Ascending aorta (tissue), 2 donors: ENCODE measurements around the gene TNFAIP2. TPM values are rescaled to one million over a fixed set of nuclear protein-coding genes. Genes with fewer than 3 reads are reported as not detected.

Experiments used
- DNase-seq, 2 donors: peaks; one replicate each; pipeline ENCODE4 v3.0.0-alpha.2; 2019; ENCODE audit warnings: low spot score in 2 of 2
- H3K27ac ChIP-seq, 2 donors: fragments of 200-600 bp; sonication (generic); one replicate each; pipeline ENCODE4 v1.5.1; 2016 to 2017; ENCODE audit warnings: mild to moderate bottlenecking in 1 of 2
- H3K27me3 ChIP-seq: fragments of 200-600 bp; sonication (generic); one replicate; pipeline ENCODE4 v1.5.1; 2017
- H3K36me3 ChIP-seq, 2 donors: fragments of 200-600 bp; sonication (generic); one replicate each; pipeline ENCODE4 v1.5.1; 2016
- H3K4me1 ChIP-seq, 2 donors: fragments of 200-600 bp; sonication (generic); one replicate each; pipeline ENCODE4 v1.5.1; 2016 to 2017; ENCODE audit warnings: mild to moderate bottlenecking in 1 of 2
- H3K4me3 ChIP-seq, 2 donors: fragments of 200-600 bp; sonication (generic); one replicate each; pipeline ENCODE4 v1.5.1; 2016 to 2017; ENCODE audit warnings: mild to moderate bottlenecking in 1 of 2
- H3K9me3 ChIP-seq, 2 donors: fragments of 200-600 bp; sonication (generic); one replicate each; pipeline ENCODE4 v1.5.1; 2016
- CTCF ChIP-seq, 3 experiments: fragments of 200-600 bp in 2 of 3; fragments of 450-650 bp in 1 of 3; sonication (generic) in 2 of 3; IDR thresholded peaks; one replicate each; pipeline ENCODE4 v1.5.1; 2016 to 2019; ENCODE audit warnings: antibody characterized with exemption in 3 of 3, mild to moderate bottlenecking in 1 of 3, moderate library complexity in 1 of 3
- intact Hi-C: fragments of 100-400 bp; cut with DNase I; formaldehyde crosslinking; loops from one replicate; pipeline ENCODE4 v1.15.1; 2023
- total RNA-seq: library from RNA; depleted of rRNA; stranded (reverse); fragments of >200 nt; gene quantifications from one replicate; pipeline ENCODE4 v1.1.0, GENCODE V29; 2016

The TNFAIP2 gene
- total RNA-seq, 1 donor from 2014 or later: 133 TPM

GRCh38 chr14:103130017-103130764, 6.9 kb downstream of the TNFAIP2 start:
- Histone ChIP-seq H3K27ac (no peak overlapping the region), H3K4me1 (peaks cover 0 to 4% of the 10 kb centered on the region in 2 donors), H3K36me3 (peaks cover 8 to 10% of the 10 kb centered on the region in 2 donors), H3K27me3 (no peaks in the 10 kb centered on the region), H3K4me3 (no peak overlapping the region), H3K9me3 (no peaks in the 10 kb centered on the region)
- intact Hi-C loops: no loop called here
- no peak for DNase-seq
- no peak for TF ChIP-seq CTCF (IDR thresholded peaks at IDR 0.05)

- Histone ChIP-seq H3K9me3 (no peaks in the 10 kb centered on the region), H3K4me3 (no peak overlapping the region), H3K36me3 (peaks cover 8 to 11% of the 10 kb centered on the region in 2 donors), H3K27ac (no peak overlapping the region), H3K4me1 (peaks cover 0 to 4% of the 10 kb centered on the region in 2 donors), H3K27me3 (no peaks in the 10 kb centered on the region)
- intact Hi-C loops: no loop called here
- no peak for TF ChIP-seq CTCF (IDR thresholded peaks at IDR 0.05)
- DNase-seq: no peak
Observed at GRCh38 chr14:103130965-103131364, 7.7 kb downstream of the TNFAIP2 start.

- H3K4me1 ChIP-seq: no peaks in the 10 kb centered on the region
- H3K27ac ChIP-seq: no peak overlapping the region
Observed at GRCh38 chr14:103131580-103131979, 8.3 kb downstream of the TNFAIP2 start.

GRCh38 chr14:103132381-103133209, 9.3 kb downstream of the TNFAIP2 start:
- H3K4me3 ChIP-seq: no peak overlapping the region
- H3K4me1 ChIP-seq: no peaks in the 10 kb centered on the region
- no peak overlapping the region for H3K27ac ChIP-seq
- no peak for TF ChIP-seq CTCF (IDR thresholded peaks at IDR 0.05)
- H3K36me3 ChIP-seq: peaks cover 8 to 11% of the 10 kb centered on the region in 2 donors
- intact Hi-C loops: no loop called here
- no peak for DNase-seq
- H3K27me3 ChIP-seq: no peaks in the 10 kb centered on the region
- no peaks in the 10 kb centered on the region for H3K9me3 ChIP-seq

More at GRCh38 chr14:103131580-103131979, 8.3 kb downstream of the TNFAIP2 start:
- intact Hi-C loops: no loop called here
- no peak overlapping the region for H3K4me3 ChIP-seq
- no peak for DNase-seq
- peaks cover 8 to 11% of the 10 kb centered on the region in 2 donors for H3K36me3 ChIP-seq
- TF ChIP-seq CTCF (IDR thresholded peaks at IDR 0.05): no peak
- H3K27me3 ChIP-seq: no peaks in the 10 kb centered on the region
- no peaks in the 10 kb centered on the region for H3K9me3 ChIP-seq

GRCh38 chr14:103133210-103134140, 10.2 kb downstream of the TNFAIP2 start:
- Histone ChIP-seq H3K36me3 (peaks cover 8 to 11% of the 10 kb centered on the region in 2 donors), H3K27ac (no peak overlapping the region), H3K4me1 (no peaks in the 10 kb centered on the region), H3K9me3 (no peaks in the 10 kb centered on the region), H3K4me3 (no peak overlapping the region), H3K27me3 (no peaks in the 10 kb centered on the region)
- no peak for TF ChIP-seq CTCF (IDR thresholded peaks at IDR 0.05)
- no peak for DNase-seq
- intact Hi-C loops: no loop called here
